NT2/D1 (cell line): ENCODE data around the gene TSC22D2.

ENCODE experiments used
- SUZ12 ChIP-seq: IDR thresholded peaks from 2 replicates; pipeline ENCODE4 v1.6.1; 2011; ENCODE audit not compliant: insufficient read length, insufficient read depth; ENCODE audit errors: extremely low read depth
- YY1 ChIP-seq: IDR thresholded peaks from 2 replicates; pipeline ENCODE4 v1.6.1; 2011; ENCODE audit not compliant: insufficient read length, insufficient read depth
- ZNF274 ChIP-seq: IDR thresholded peaks from 2 replicates; pipeline ENCODE4 v1.6.1; 2011; ENCODE audit warnings: mild to moderate bottlenecking, low read depth, low read length

GRCh38 chr3:150451329-150452048, 43.4 kb downstream of the TSC22D2 start:
- no peak for TF ChIP-seq ZNF274
- no peak for TF ChIP-seq SUZ12
- no peak for TF ChIP-seq YY1
